ENCODE data around the gene THSD7B. TPM values are rescaled to one million over a fixed set of nuclear protein-coding genes. Genes with fewer than 3 reads are reported as not detected.

The THSD7B gene
- total and polyA plus RNA-seq, 10 of the 15 experiments (the other 5 are each of a cell fraction or from before 2014, with no cell fraction given), result 0.03 to 0.56 (median 0.28) TPM

GRCh38 chr2:136927156-136927555, 161.8 kb downstream of the THSD7B start (continued):
- no peak for TF ChIP-seq BCL3 (IDR thresholded peaks at IDR 0.05; ENCODE audit: borderline replicate concordance, insufficient read depth, low read depth, low read length, poor library complexity, severe bottlenecking)
- TF ChIP-seq ZNF207 (IDR thresholded peaks at IDR 0.05; ENCODE audit: borderline replicate concordance), result no peak
- no peak for TF ChIP-seq KLF5 (IDR thresholded peaks at IDR 0.05; ENCODE audit: partially characterized antibody)
- TF ChIP-seq BCL11A (IDR thresholded peaks at IDR 0.05; ENCODE audit: low read depth, low read length), result no peak
- TF ChIP-seq ETV6 (conservative IDR thresholded peaks at IDR 0.05 in 1 of 2, IDR thresholded peaks at IDR 0.05 in 1 of 2; ENCODE audit: borderline replicate concordance in 1 of 2, low read depth in 1 of 2), result no peak
- TF ChIP-seq ESRRA (IDR thresholded peaks at IDR 0.05; ENCODE audit: low read length), result no peak

- TF ChIP-seq ZNF274 (IDR thresholded peaks at IDR 0.05; ENCODE audit: insufficient read depth, insufficient read length) (no peak), SREBF2 (IDR thresholded peaks at IDR 0.05; ENCODE audit: low read length) (no peak), ATF7 (IDR thresholded peaks at IDR 0.05; ENCODE audit: low read depth) (no peak), LARP7 (IDR thresholded peaks at IDR 0.05) (no peak), CBX3 (IDR thresholded peaks at IDR 0.05; ENCODE audit: borderline replicate concordance, low read depth) (no peak), SREBF1 (IDR thresholded peaks at IDR 0.05; ENCODE audit: low read length) (no peak), BACH1 (IDR thresholded peaks at IDR 0.05; ENCODE audit: borderline replicate concordance) (no peak), HSF1 (IDR thresholded peaks at IDR 0.05; ENCODE audit: low read depth, low read length) (no peak)
- Histone ChIP-seq H3K36me3 (ENCODE audit: control insufficient read depth in 2 of 2, insufficient read depth in 2 of 2, low read length in 1 of 2) (no peaks in the 10 kb centered on the region), H3K27me3 (replicated peaks in 1 of 2; ENCODE audit: control insufficient read depth in 2 of 2, insufficient read depth in 2 of 2, low read length in 1 of 2) (no peaks in the 10 kb centered on the region), H4K20me1 (ENCODE audit: control insufficient read depth, insufficient read depth) (no peaks in the 10 kb centered on the region), H2AFZ (ENCODE audit: control insufficient read depth, low read depth, low read length) (no peak overlapping the region), H3K27ac (ENCODE audit: control insufficient read depth, insufficient read depth) (no peak overlapping the region), H3K9me3 (replicated peaks; ENCODE audit: control insufficient read depth, insufficient read depth, low read length) (no peaks in the 10 kb centered on the region), H3K4me2 (ENCODE audit: control insufficient read depth, insufficient read depth) (no peak overlapping the region), H3K9ac (ENCODE audit: control insufficient read depth, insufficient read depth, low read length) (no peak overlapping the region), H3K79me2 (ENCODE audit: control insufficient read depth, insufficient read depth, low read length) (no peaks in the 10 kb centered on the region), H3K4me1 (ENCODE audit: control insufficient read depth, insufficient read depth, low read length) (no peaks in the 10 kb centered on the region), H3K4me3 (no peak overlapping the region)
- FAIRE-seq (no peak), DNase-seq (ENCODE audit: low read depth, low spot score) (no peak), ATAC-seq (no peak)
- intact Hi-C loops (cut with micrococcal nuclease; ENCODE audit: unreplicated experiment) (no loop called here), in situ Hi-C loops (cut with MboI) (no loop called here)
- ChIA-PET SMC1A (ENCODE audit: uncharacterized antibody, unreplicated experiment) (interaction anchor here (3.3 kb wide), 1 partner anchor 908 kb away, joined by 10 read pairs; no protein-coding TSS in a partner anchor), POLR2A (no interaction called here), RAD21 (ENCODE audit: unreplicated experiment) (no interaction called here), CTCF (interaction anchor here (0.9 to 5.3 kb wide), 2 partner anchors 590 to 909 kb away, joined by 3 to 42 read pairs; no protein-coding TSS in a partner anchor)
- no TSS peak for BruUV-seq (replicated peaks)
- 0% methylated on average over 2 of the region's 2 CpGs for WGBS (ENCODE audit: insufficient coverage, insufficient replicate concordance, low lambda C conversion rate, missing lambda C conversion rate)
Measured at GRCh38 chr2:136929531-136929930, 164.2 kb downstream of the THSD7B start.
